K562 (cell line): ENCODE data around the gene CACNA1S.

Experiments used
- EGR1 ChIP-seq: fragments of 450-650 bp; conservative IDR thresholded peaks from 2 replicates; pipeline ENCODE4 v1.6.1; 2017; ENCODE audit warnings: mild to moderate bottlenecking
- GABPB1 ChIP-seq: sonication (generic); formaldehyde crosslinking; IDR thresholded peaks from 2 replicates; pipeline ENCODE4 v1.8.0; 2022; ENCODE audit warnings: mild to moderate bottlenecking, missing genetic modification reagents
- MYC ChIP-seq, 2 experiments: fragments of 250-450 bp in 1 of 2; sonication (Bioruptor Pico) in 1 of 2; IDR thresholded peaks; 2 replicates each; pipeline versions ENCODE4 v1.5.1 to v1.6.1; 2012 to 2021; ENCODE audit warnings: low read depth in 2 of 2, borderline replicate concordance in 1 of 2, improper control_type of control experiment in 1 of 2, low read length in 1 of 2, mild to moderate bottlenecking in 1 of 2, moderate library complexity in 1 of 2
- POLR2AphosphoS5 ChIP-seq: IDR thresholded peaks from 2 replicates; pipeline ENCODE4 v1.6.1; 2011; ENCODE audit warnings: mild to moderate bottlenecking, low read depth, low read length, moderate library complexity; ENCODE audit not compliant: control insufficient read depth, insufficient read depth
- SREBF2 ChIP-seq: sonication (generic); formaldehyde crosslinking; IDR thresholded peaks from 2 replicates; pipeline ENCODE4 v1.4.0; 2020; ENCODE audit warnings: mild to moderate bottlenecking, missing genetic modification reagents
- STAT5A ChIP-seq: IDR thresholded peaks from 2 replicates; pipeline ENCODE4 v1.6.1; 2012; ENCODE audit warnings: low read length, inconsistent platforms, borderline replicate concordance
- XRCC5 ChIP-seq: fragments of 200-400 bp; formaldehyde crosslinking; IDR thresholded peaks from 2 replicates; pipeline ENCODE4 v1.6.1; 2017; ENCODE audit warnings: low read depth, mild to moderate bottlenecking, low read length
- ZKSCAN1 ChIP-seq: fragments of 150-350 bp; IDR thresholded peaks from 2 replicates; pipeline ENCODE4 v1.6.1; 2016; ENCODE audit warnings: low read depth, low read length
- ZNF175 ChIP-seq: fragments of 200-800 bp; sonication (Bioruptor generic); IDR thresholded peaks from 2 replicates; pipeline ENCODE4 v1.6.1; 2016; ENCODE audit warnings: low read depth, mild to moderate bottlenecking, missing genetic modification characterization, missing compliant biosample characterization
- TF ChIP-seq, protein P1 (sequence below): fragments of 250-450 bp; sonication (Bioruptor Pico); IDR thresholded peaks from 2 replicates; pipeline ENCODE4 v1.8.0; 2021; ENCODE audit warnings: mild to moderate bottlenecking, moderate library complexity
- TF ChIP-seq, protein P2 (sequence below), 3 experiments: IDR thresholded peaks in 2 of 3; conservative IDR thresholded peaks in 1 of 3; 2 replicates each; pipeline ENCODE4 v1.5.1; 2011 to 2012; ENCODE audit warnings: low read length in 3 of 3, mild to moderate bottlenecking in 3 of 3, control low read depth in 2 of 3, improper control_type of control experiment in 1 of 3, inconsistent platforms in 1 of 3, low read depth in 1 of 3, mixed read lengths in 1 of 3, moderate library complexity in 1 of 3; ENCODE audit not compliant: insufficient read depth in 2 of 3
- TF ChIP-seq, protein P3 (sequence below): fragments of 250-450 bp; sonication (Bioruptor Pico); IDR thresholded peaks from 2 replicates; pipeline ENCODE4 v1.8.0; 2022; ENCODE audit warnings: moderate library complexity, mild to moderate bottlenecking, inconsistent platforms
- TF ChIP-seq, protein P4 (sequence below): fragments of 250-450 bp; sonication (Bioruptor Pico); IDR thresholded peaks from 2 replicates; pipeline ENCODE4 v1.8.0; 2022; ENCODE audit warnings: inconsistent platforms

DNA sequence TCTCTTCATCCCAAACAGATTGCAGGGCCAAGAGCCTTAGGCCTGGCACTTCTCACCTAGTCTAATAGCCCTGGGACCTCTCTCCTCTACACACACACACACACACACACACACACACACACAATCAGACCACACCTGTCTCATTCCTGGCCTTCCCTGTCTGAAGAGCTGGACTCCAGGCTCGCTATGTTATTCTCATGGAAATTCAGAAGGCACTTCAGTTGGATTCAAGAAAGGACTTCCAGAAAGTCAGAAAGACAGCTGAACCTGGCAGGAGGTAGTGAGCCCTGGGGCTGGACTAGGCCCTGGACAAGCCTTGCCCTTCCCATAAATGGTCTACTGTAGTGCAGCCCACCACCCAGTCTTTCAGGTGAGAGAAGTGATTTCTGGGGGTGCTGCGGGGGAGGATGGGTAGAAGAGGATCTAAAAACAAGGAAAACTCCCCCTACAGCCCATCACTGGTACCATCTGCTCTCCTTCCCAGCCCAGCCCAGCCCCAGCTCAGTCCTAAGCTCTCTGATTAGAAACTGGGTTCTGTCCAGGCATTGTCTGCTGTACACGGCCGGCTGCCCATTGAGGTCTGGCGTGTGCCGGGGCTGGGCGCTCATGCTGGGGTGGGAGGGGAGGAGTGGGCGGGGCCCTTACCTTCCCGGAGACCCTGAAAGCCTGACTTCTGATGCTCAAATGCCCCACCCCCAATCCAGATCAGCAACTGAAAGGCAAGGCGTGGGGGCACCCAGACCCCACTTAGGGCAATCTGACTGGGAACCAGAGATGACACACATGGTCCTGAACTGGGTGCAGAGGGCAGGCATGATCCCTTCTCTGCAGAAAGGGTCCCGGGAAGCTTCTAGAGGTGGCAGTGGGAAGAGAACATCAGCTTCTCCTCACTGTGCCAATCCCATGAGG lies 91.3 kb downstream of the CACNA1S start:
- TF ChIP-seq, protein P1, sequence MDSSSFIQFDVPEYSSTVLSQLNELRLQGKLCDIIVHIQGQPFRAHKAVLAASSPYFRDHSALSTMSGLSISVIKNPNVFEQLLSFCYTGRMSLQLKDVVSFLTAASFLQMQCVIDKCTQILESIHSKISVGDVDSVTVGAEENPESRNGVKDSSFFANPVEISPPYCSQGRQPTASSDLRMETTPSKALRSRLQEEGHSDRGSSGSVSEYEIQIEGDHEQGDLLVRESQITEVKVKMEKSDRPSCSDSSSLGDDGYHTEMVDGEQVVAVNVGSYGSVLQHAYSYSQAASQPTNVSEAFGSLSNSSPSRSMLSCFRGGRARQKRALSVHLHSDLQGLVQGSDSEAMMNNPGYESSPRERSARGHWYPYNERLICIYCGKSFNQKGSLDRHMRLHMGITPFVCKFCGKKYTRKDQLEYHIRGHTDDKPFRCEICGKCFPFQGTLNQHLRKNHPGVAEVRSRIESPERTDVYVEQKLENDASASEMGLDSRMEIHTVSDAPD (CRISPR knock-in tag), result no peak
- TF ChIP-seq MYC (IDR thresholded peaks at IDR 0.05; ENCODE audit: low read depth, low read length) (0 out of 2 replicates have a peak, but pooled peaks have one; percentile 12), MYC (CRISPR knock-in tag; IDR thresholded peaks at IDR 0.05; ENCODE audit: borderline replicate concordance, low read depth) (no peak), STAT5A (no peak), XRCC5 (no peak), POLR2AphosphoS5 (no peak), SREBF2 (CRISPR knock-in tag) (0 out of 2 replicates have a peak, but pooled peaks have one; percentile 56), GABPB1 (CRISPR knock-in tag) (no peak), ZKSCAN1 (no peak), ZNF175 (no peak), EGR1 (peak; percentile 72)
- TF ChIP-seq, protein P2, sequence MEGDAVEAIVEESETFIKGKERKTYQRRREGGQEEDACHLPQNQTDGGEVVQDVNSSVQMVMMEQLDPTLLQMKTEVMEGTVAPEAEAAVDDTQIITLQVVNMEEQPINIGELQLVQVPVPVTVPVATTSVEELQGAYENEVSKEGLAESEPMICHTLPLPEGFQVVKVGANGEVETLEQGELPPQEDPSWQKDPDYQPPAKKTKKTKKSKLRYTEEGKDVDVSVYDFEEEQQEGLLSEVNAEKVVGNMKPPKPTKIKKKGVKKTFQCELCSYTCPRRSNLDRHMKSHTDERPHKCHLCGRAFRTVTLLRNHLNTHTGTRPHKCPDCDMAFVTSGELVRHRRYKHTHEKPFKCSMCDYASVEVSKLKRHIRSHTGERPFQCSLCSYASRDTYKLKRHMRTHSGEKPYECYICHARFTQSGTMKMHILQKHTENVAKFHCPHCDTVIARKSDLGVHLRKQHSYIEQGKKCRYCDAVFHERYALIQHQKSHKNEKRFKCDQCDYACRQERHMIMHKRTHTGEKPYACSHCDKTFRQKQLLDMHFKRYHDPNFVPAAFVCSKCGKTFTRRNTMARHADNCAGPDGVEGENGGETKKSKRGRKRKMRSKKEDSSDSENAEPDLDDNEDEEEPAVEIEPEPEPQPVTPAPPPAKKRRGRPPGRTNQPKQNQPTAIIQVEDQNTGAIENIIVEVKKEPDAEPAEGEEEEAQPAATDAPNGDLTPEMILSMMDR (IDR thresholded peaks at IDR 0.05 in 2 of 3, conservative IDR thresholded peaks at IDR 0.05 in 1 of 3; ENCODE audit: insufficient read depth in 2 of 3, low read depth in 1 of 3, low read length in 3 of 3), result peak; percentile 55 to 71 (median 67)
- TF ChIP-seq, protein P3, sequence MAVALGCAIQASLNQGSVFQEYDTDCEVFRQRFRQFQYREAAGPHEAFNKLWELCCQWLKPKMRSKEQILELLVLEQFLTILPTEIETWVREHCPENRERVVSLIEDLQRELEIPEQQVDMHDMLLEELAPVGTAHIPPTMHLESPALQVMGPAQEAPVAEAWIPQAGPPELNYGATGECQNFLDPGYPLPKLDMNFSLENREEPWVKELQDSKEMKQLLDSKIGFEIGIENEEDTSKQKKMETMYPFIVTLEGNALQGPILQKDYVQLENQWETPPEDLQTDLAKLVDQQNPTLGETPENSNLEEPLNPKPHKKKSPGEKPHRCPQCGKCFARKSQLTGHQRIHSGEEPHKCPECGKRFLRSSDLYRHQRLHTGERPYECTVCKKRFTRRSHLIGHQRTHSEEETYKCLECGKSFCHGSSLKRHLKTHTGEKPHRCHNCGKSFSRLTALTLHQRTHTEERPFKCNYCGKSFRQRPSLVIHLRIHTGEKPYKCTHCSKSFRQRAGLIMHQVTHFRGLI (CRISPR knock-in tag), result no peak
- TF ChIP-seq, protein P4, sequence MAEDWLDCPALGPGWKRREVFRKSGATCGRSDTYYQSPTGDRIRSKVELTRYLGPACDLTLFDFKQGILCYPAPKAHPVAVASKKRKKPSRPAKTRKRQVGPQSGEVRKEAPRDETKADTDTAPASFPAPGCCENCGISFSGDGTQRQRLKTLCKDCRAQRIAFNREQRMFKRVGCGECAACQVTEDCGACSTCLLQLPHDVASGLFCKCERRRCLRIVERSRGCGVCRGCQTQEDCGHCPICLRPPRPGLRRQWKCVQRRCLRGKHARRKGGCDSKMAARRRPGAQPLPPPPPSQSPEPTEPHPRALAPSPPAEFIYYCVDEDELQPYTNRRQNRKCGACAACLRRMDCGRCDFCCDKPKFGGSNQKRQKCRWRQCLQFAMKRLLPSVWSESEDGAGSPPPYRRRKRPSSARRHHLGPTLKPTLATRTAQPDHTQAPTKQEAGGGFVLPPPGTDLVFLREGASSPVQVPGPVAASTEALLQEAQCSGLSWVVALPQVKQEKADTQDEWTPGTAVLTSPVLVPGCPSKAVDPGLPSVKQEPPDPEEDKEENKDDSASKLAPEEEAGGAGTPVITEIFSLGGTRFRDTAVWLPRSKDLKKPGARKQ (CRISPR knock-in tag), result no peak
